Kidney epithelial cell (primary cell): Measurements from ENCODE around the gene SHISAL2B. TPM values are rescaled to one million over a fixed set of nuclear protein-coding genes. Genes with fewer than 3 reads are reported as not detected.

ENCODE experiments used
- DNase-seq: peaks from one replicate; pipeline ENCODE4 v3.0.0-alpha.2; 2010; ENCODE audit warnings: low read depth
- H3K27me3 ChIP-seq: 2 replicates; pipeline ENCODE4 v1.6.0; 2011; ENCODE audit warnings: low read length; ENCODE audit not compliant: control insufficient read depth, insufficient read depth
- H3K36me3 ChIP-seq: 2 replicates; pipeline ENCODE4 v1.5.1; 2011; ENCODE audit warnings: low read length; ENCODE audit not compliant: control insufficient read depth, insufficient read depth
- H3K4me3 ChIP-seq: 2 replicates; pipeline ENCODE4 v1.5.1; 2011; ENCODE audit warnings: low read depth, mild to moderate bottlenecking, control low read depth, low read length
- total RNA-seq: library from RNA; depleted of rRNA; stranded (reverse); fragments of >200 nt; gene quantifications from 2 replicates; pipeline ENCODE4 v1.2.3, GENCODE V29; 2015
- TF ChIP-seq, protein P1 (sequence below): IDR thresholded peaks from 2 replicates; pipeline ENCODE4 v1.5.1; 2011; ENCODE audit warnings: mild to moderate bottlenecking, moderate library complexity, low read length, control low read depth, inconsistent platforms; ENCODE audit not compliant: insufficient read depth, poor library complexity, severe bottlenecking

Gene SHISAL2B
- total RNA-seq, 1 donor from 2014 or later = not detected

GRCh38 chr5:64667068-64667467 is 23.2 kb upstream of the SHISAL2B start:
- no peaks in the 10 kb centered on the region for H3K27me3 ChIP-seq
- no peak for DNase-seq
- TF ChIP-seq, protein P1, sequence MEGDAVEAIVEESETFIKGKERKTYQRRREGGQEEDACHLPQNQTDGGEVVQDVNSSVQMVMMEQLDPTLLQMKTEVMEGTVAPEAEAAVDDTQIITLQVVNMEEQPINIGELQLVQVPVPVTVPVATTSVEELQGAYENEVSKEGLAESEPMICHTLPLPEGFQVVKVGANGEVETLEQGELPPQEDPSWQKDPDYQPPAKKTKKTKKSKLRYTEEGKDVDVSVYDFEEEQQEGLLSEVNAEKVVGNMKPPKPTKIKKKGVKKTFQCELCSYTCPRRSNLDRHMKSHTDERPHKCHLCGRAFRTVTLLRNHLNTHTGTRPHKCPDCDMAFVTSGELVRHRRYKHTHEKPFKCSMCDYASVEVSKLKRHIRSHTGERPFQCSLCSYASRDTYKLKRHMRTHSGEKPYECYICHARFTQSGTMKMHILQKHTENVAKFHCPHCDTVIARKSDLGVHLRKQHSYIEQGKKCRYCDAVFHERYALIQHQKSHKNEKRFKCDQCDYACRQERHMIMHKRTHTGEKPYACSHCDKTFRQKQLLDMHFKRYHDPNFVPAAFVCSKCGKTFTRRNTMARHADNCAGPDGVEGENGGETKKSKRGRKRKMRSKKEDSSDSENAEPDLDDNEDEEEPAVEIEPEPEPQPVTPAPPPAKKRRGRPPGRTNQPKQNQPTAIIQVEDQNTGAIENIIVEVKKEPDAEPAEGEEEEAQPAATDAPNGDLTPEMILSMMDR = no peak
- H3K4me3 ChIP-seq = no peak overlapping the region
- H3K36me3 ChIP-seq = no peaks in the 10 kb centered on the region

DNA sequence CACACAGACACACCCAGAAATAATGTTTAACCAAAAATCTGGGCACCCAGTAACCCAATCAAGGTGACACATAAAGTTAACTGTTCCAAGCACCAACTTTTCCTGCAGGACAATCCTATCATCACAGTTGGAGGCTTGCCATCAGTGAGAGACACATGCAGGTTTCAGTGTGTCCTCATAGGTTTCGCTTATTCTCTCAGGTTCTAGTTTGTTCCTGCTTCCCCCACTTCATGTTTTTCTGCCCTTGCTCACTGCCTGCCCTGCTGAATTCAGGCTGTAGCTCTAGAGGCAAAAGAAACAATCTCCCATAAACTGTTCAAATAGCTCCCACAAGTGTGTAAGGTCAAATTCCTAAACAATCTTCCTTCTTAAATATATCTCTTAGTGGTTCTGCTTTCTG is 20.0 kb upstream of the SHISAL2B start:
- no peak for DNase-seq
- H3K4me3 ChIP-seq = no peak overlapping the region
- H3K27me3 ChIP-seq = no peaks in the 10 kb centered on the region
- no peaks in the 10 kb centered on the region for H3K36me3 ChIP-seq
- TF ChIP-seq, protein P1 = no peak

GRCh38 chr5:64671678-64672077 is 18.6 kb upstream of the SHISAL2B start:
- TF ChIP-seq, protein P1 = no peak
- no peaks in the 10 kb centered on the region for H3K27me3 ChIP-seq
- no peak for DNase-seq
- no peak overlapping the region for H3K4me3 ChIP-seq
- no peaks in the 10 kb centered on the region for H3K36me3 ChIP-seq

- TF ChIP-seq, protein P1 = no peak
- no peak for DNase-seq
- Histone ChIP-seq H3K36me3 (no peaks in the 10 kb centered on the region), H3K27me3 (no peaks in the 10 kb centered on the region), H3K4me3 (no peak overlapping the region)
These were observed 11.9 kb upstream of the SHISAL2B start for GRCh38 chr5:64678374-64678773.

DNA sequence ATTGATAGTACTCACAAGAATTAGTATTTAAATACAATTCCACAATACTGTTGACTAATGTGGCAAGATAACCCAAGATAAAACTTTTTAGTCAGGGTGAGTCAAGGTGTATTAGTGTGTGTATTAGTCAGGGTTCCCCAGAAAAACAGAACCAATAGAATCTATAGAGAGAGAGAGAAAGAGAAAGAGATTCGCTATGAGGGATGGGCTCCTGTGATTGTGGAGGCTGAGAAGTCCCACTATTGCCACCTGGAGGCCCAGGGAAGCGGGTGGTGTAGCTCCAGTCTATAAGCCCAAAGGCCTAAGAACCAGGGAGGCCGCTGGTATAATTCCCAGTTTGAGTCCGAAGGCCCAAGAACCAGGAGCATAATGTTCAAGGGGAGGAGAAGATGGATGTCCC is 10.0 kb upstream of the SHISAL2B start:
- TF ChIP-seq, protein P1 = peak; percentile 13
- DNase-seq = no peak
- Histone ChIP-seq H3K4me3 (no peak overlapping the region), H3K36me3 (no peaks in the 10 kb centered on the region), H3K27me3 (no peaks in the 10 kb centered on the region)

- no peaks in the 10 kb centered on the region for H3K27me3 ChIP-seq
- H3K36me3 ChIP-seq = no peaks in the 10 kb centered on the region
- DNase-seq = no peak
- TF ChIP-seq, protein P1 = no peak
- H3K4me3 ChIP-seq = no peak overlapping the region
These were observed 7.7 kb upstream of the SHISAL2B start for GRCh38 chr5:64682608-64683007.
